Spinal cord (tissue), 10 donors: ENCODE data around the gene VGLL2. TPM values are rescaled to one million over a fixed set of nuclear protein-coding genes. Genes with fewer than 3 reads are reported as not detected.

Experiments
- DNase-seq, 6 donors: peaks; one replicate each; pipeline versions ENCODE4 v3.0.0 to v3.0.0-alpha.2; 2013 to 2015; ENCODE audit warnings: low spot score in 6 of 6, low read depth in 4 of 6
- H3K27ac ChIP-seq: one replicate; pipeline ENCODE4 v1.5.1; 2013; ENCODE audit warnings: low read depth, low read length, control low read depth
- H3K27me3 ChIP-seq: one replicate; pipeline ENCODE4 v1.6.1; 2013; ENCODE audit warnings: low read length; ENCODE audit not compliant: control insufficient read depth, insufficient read depth
- H3K36me3 ChIP-seq: one replicate; pipeline ENCODE4 v1.6.1; 2013; ENCODE audit warnings: low read length; ENCODE audit not compliant: control insufficient read depth, insufficient read depth
- H3K4me1 ChIP-seq: one replicate; pipeline ENCODE4 v1.6.1; 2013; ENCODE audit warnings: low read length; ENCODE audit not compliant: control insufficient read depth, insufficient read depth
- H3K4me3 ChIP-seq: one replicate; pipeline ENCODE4 v1.5.1; 2013; ENCODE audit warnings: low read depth, low read length, control low read depth
- H3K9me3 ChIP-seq: one replicate; pipeline ENCODE4 v1.6.1; 2013; ENCODE audit warnings: low read length; ENCODE audit not compliant: control insufficient read depth, insufficient read depth
- WGBS: methylation state at CpG from one replicate; pipeline ENCODE4 v1.1.5; 2013; ENCODE audit warnings: missing lambda C conversion rate; ENCODE audit not compliant: insufficient coverage; 5-methylcytosine and 5-hydroxymethylcytosine counted together
- polyA plus RNA-seq, 2 donors: library from polyadenylated mRNA; unstranded; fragments of 120-200 nt; gene quantifications; one replicate each; pipeline ENCODE4 v1.2.1, GENCODE V29; 2013; ENCODE audit not compliant: insufficient read length in 2 of 2
- total RNA-seq, 2 donors: library from RNA; depleted of rRNA in 1 of 2; stranded (reverse); fragments of 120-200 nt in 1 of 2; fragments of >200 nt in 1 of 2; gene quantifications; one replicate each; pipeline versions ENCODE4 v1.2.3 to v1.2.4, GENCODE V29; 2013 to 2014
- donor health status: healthy.

Gene VGLL2
- total and polyA plus RNA-seq, 4 donors, result 0.11 to 0.71 (median 0.38) TPM

GRCh38 chr6:117267054-117267347 is 1.6 kb downstream of the VGLL2 start:
- Histone ChIP-seq H3K9me3 (no peaks in the 10 kb centered on the region), H3K27ac (no peak overlapping the region), H3K36me3 (no peaks in the 10 kb centered on the region), H3K27me3 (peaks cover 96% of the 10 kb centered on the region), H3K4me3 (no peak overlapping the region), H3K4me1 (peaks cover 30% of the 10 kb centered on the region)
- peak in 2 of 6 donors; percentile 22 to 41 for DNase-seq
- 17% methylated on average over 4 of the region's 5 CpGs for WGBS

- Histone ChIP-seq H3K9me3 (no peaks in the 10 kb centered on the region), H3K36me3 (no peaks in the 10 kb centered on the region), H3K4me1 (peaks cover 30% of the 10 kb centered on the region), H3K27me3 (peaks cover 95% of the 10 kb centered on the region), H3K4me3 (no peak overlapping the region), H3K27ac (no peak overlapping the region)
- peak in 1 of 6 donors; percentile 2 for DNase-seq
- 10% methylated on average over 7 of the region's 11 CpGs for WGBS
These were observed 2.6 kb downstream of the VGLL2 start for GRCh38 chr6:117267766-117268534.

- 40% methylated on average over 1 of the region's 1 CpG for WGBS
- H3K4me3 ChIP-seq, result no peak overlapping the region
- no peaks in the 10 kb centered on the region for H3K36me3 ChIP-seq
- DNase-seq, result peak in 2 of 6 donors; percentile 11 to 30
- peaks cover 89% of the 10 kb centered on the region for H3K27me3 ChIP-seq
- H3K9me3 ChIP-seq, result no peaks in the 10 kb centered on the region
- peaks cover 30% of the 10 kb centered on the region for H3K4me1 ChIP-seq
- no peak overlapping the region for H3K27ac ChIP-seq
These were observed 3.6 kb downstream of the VGLL2 start for GRCh38 chr6:117268924-117269323.

GRCh38 chr6:117269638-117270054 is 4.3 kb downstream of the VGLL2 start:
- 0% methylated on average over 1 of the region's 8 CpGs for WGBS
- Histone ChIP-seq H3K27ac (no peak overlapping the region), H3K9me3 (no peaks in the 10 kb centered on the region), H3K36me3 (no peaks in the 10 kb centered on the region), H3K27me3 (peaks cover 89% of the 10 kb centered on the region), H3K4me3 (no peak overlapping the region), H3K4me1 (peaks cover 25% of the 10 kb centered on the region)
- DNase-seq, result peak in 1 of 6 donors; percentile 58

GRCh38 chr6:117270055-117270842 is 4.9 kb downstream of the VGLL2 start:
- Histone ChIP-seq H3K9me3 (no peaks in the 10 kb centered on the region), H3K27ac (no peak overlapping the region), H3K4me3 (no peak overlapping the region), H3K27me3 (peaks cover 89% of the 10 kb centered on the region), H3K4me1 (peaks cover 19% of the 10 kb centered on the region), H3K36me3 (no peaks in the 10 kb centered on the region)
- peak in 2 of 6 donors; percentile 46 to 61 for DNase-seq
- under 1% methylated on average over 70 of the region's 74 CpGs for WGBS

- Histone ChIP-seq H3K27ac (no peak overlapping the region), H3K27me3 (peaks cover 88% of the 10 kb centered on the region), H3K4me1 (peaks cover 11% of the 10 kb centered on the region), H3K36me3 (no peaks in the 10 kb centered on the region), H3K9me3 (no peaks in the 10 kb centered on the region), H3K4me3 (no peak overlapping the region)
- no peak for DNase-seq
- under 1% methylated on average over 40 of the region's 48 CpGs for WGBS
These were observed 5.6 kb downstream of the VGLL2 start for GRCh38 chr6:117270843-117271507.

- Histone ChIP-seq H3K4me3 (no peak overlapping the region), H3K36me3 (no peaks in the 10 kb centered on the region), H3K4me1 (peaks cover 8% of the 10 kb centered on the region), H3K27me3 (peaks cover 79% of the 10 kb centered on the region), H3K9me3 (no peaks in the 10 kb centered on the region), H3K27ac (no peak overlapping the region)
- 43% methylated on average over 2 of the region's 8 CpGs for WGBS
- no peak for DNase-seq
These were observed 6.9 kb downstream of the VGLL2 start for GRCh38 chr6:117272032-117272866.

- peaks cover 8% of the 10 kb centered on the region for H3K4me1 ChIP-seq
- DNase-seq, result no peak
- H3K27ac ChIP-seq, result no peak overlapping the region
- H3K9me3 ChIP-seq, result no peaks in the 10 kb centered on the region
- 33% methylated on average over 1 of the region's 1 CpG for WGBS
- no peak overlapping the region for H3K4me3 ChIP-seq
- peaks cover 72% of the 10 kb centered on the region for H3K27me3 ChIP-seq
- no peaks in the 10 kb centered on the region for H3K36me3 ChIP-seq
These were observed 7.5 kb downstream of the VGLL2 start for GRCh38 chr6:117272891-117273290.

GRCh38 chr6:117275205-117275604 is 9.8 kb downstream of the VGLL2 start:
- Histone ChIP-seq H3K9me3 (no peaks in the 10 kb centered on the region), H3K4me1 (peaks cover 3% of the 10 kb centered on the region), H3K27ac (no peak overlapping the region), H3K27me3 (peaks cover 49% of the 10 kb centered on the region), H3K4me3 (no peak overlapping the region), H3K36me3 (no peaks in the 10 kb centered on the region)
- DNase-seq, result no peak
- WGBS, result 90% methylated on average over 2 of the region's 9 CpGs
